K562 (cell line): Measurements from ENCODE around the gene ENPP6. TPM values are rescaled to one million over a fixed set of nuclear protein-coding genes. Genes with fewer than 3 reads are reported as not detected.

Experiments
- ATAC-seq: fragments of 200-7000 bp; cut with Tn5 transposase; 3 replicates; pipeline ENCODE4 v1.9.1; 2020; ENCODE audit warnings: moderate library complexity
- BruUV-seq: library from RNA; stranded (reverse); fragments of 400-500 nt; replicated peaks from 2 replicates; lab custom pipeline; 2021; lab: Mats Ljungman, UMichigan
- CTCF ChIA-PET: fragments of 300-600 bp; formaldehyde crosslinking; extraction: SDS; loops from one replicate; lab custom pipeline; 2021; ENCODE audit warnings: low intra/inter-chr PET ratio; lab: Yijun Ruan, JAX
- POLR2A ChIA-PET: fragments of 300-600, 350-650 bp; sonication (Branson Sonifier 250); formaldehyde crosslinking; extraction: SDS; loops from one replicate; lab custom pipeline; 2021; ENCODE audit warnings: antibody characterized with exemption, inconsistent platforms; lab: Yijun Ruan, JAX
- DNase-seq, 4 experiments: peaks; one replicate each; pipeline versions ENCODE4 v3.0.0 to v3.0.0-alpha.2; 2011 to 2018; ENCODE audit warnings: low spot score in 3 of 4, mixed read lengths in 3 of 4; ENCODE audit errors: extremely low read depth in 1 of 4
- FAIRE-seq: peaks from 2 replicates; lab custom pipeline; 2011; peaks lifted over from hg19 to GRCh38; lab: Jason Lieb, UNC
- H2AFZ ChIP-seq: 2 replicates; pipeline ENCODE4 v1.6.0; 2011; ENCODE audit warnings: low read depth, low read length, control low read depth, inconsistent platforms
- H3K27ac ChIP-seq: fragments of 200-600 bp; 3 replicates; pipeline ENCODE4 v1.8.0; 2011; ENCODE audit warnings: low read depth, mild to moderate bottlenecking, control low read depth, inconsistent platforms, low read length, moderate library complexity, mixed read lengths; ENCODE audit errors: extremely low read depth
- H3K27me3 ChIP-seq, 2 experiments: fragments of 300-600 bp in 1 of 2; 2 replicates in 1 of 2; 3 replicates in 1 of 2; pipeline versions ENCODE4 v1.6.0 to v1.8.0; 2011; ENCODE audit warnings: inconsistent platforms in 2 of 2, low read length in 2 of 2, mild to moderate bottlenecking in 1 of 2, mixed read lengths in 1 of 2, moderate library complexity in 1 of 2; ENCODE audit not compliant: control insufficient read depth in 2 of 2, insufficient read depth in 2 of 2
- H3K36me3 ChIP-seq: fragments of 300-600 bp; 3 replicates; pipeline ENCODE4 v1.8.0; 2011; ENCODE audit warnings: mild to moderate bottlenecking, low read length, inconsistent platforms; ENCODE audit not compliant: control insufficient read depth, insufficient read depth
- H3K4me1 ChIP-seq, 2 experiments: fragments of 200-600 bp in 1 of 2; replicated peaks in 1 of 2; 2 replicates in 1 of 2; 3 replicates in 1 of 2; pipeline versions ENCODE4 v1.5.1 to v1.8.0; 2011; ENCODE audit warnings: inconsistent platforms in 2 of 2, low read length in 2 of 2, mild to moderate bottlenecking in 1 of 2, mixed read lengths in 1 of 2, moderate library complexity in 1 of 2; ENCODE audit not compliant: control insufficient read depth in 2 of 2, insufficient read depth in 2 of 2
- H3K4me2 ChIP-seq: 2 replicates; pipeline ENCODE4 v1.6.1; 2011; ENCODE audit warnings: low read length, control low read depth, inconsistent platforms, mixed read lengths; ENCODE audit not compliant: insufficient read depth
- H3K4me3 ChIP-seq: fragments of 200-600 bp; sonication (generic), shearing (Covaris generic); 2 replicates; pipeline ENCODE4 v1.5.1; 2016; ENCODE audit warnings: control low read depth, inconsistent platforms
- H3K79me2 ChIP-seq: fragments of 200-600 bp; 3 replicates; pipeline ENCODE4 v1.8.0; 2011; ENCODE audit warnings: low read length, inconsistent platforms; ENCODE audit not compliant: control insufficient read depth, insufficient read depth
- H3K9ac ChIP-seq, 2 experiments: 2 replicates each; pipeline versions ENCODE4 v1.6.0 to v1.6.1; 2011; ENCODE audit warnings: low read depth in 2 of 2, low read length in 2 of 2, control low read depth in 1 of 2, inconsistent platforms in 1 of 2, mild to moderate bottlenecking in 1 of 2, mixed read lengths in 1 of 2; ENCODE audit not compliant: insufficient read depth in 1 of 2
- H3K9me1 ChIP-seq: one replicate; pipeline ENCODE4 v1.6.0; 2011; ENCODE audit warnings: inconsistent platforms, mild to moderate bottlenecking, low read length, moderate library complexity; ENCODE audit not compliant: control insufficient read depth, insufficient read depth
- H3K9me3 ChIP-seq: replicated peaks from 2 replicates; pipeline ENCODE4 v1.5.1; 2011; ENCODE audit warnings: low read depth, low read length, inconsistent platforms; ENCODE audit not compliant: control insufficient read depth, insufficient read depth
- H4K20me1 ChIP-seq: replicated peaks from 2 replicates; pipeline ENCODE4 v1.6.1; 2011; ENCODE audit warnings: low read length, inconsistent platforms, mixed read lengths; ENCODE audit not compliant: control insufficient read depth, insufficient read depth
- ARID3A ChIP-seq: IDR thresholded peaks from 2 replicates; pipeline ENCODE4 v1.6.1; 2012; ENCODE audit warnings: low read depth, low read length, improper control_type of control experiment, borderline replicate concordance
- BRF2 ChIP-seq: IDR thresholded peaks from 3 replicates; pipeline ENCODE4 v1.6.1; 2011; ENCODE audit warnings: borderline replicate concordance, mild to moderate bottlenecking; ENCODE audit not compliant: insufficient read length, insufficient read depth
- MAZ ChIP-seq, 2 experiments: fragments of 450-650 bp in 1 of 2; sonication (generic) in 1 of 2; formaldehyde crosslinking; IDR thresholded peaks in 1 of 2; conservative IDR thresholded peaks in 1 of 2; 2 replicates each; pipeline versions ENCODE4 v1.4.0 to v1.5.0; 2020; ENCODE audit warnings: mild to moderate bottlenecking in 1 of 2, missing genetic modification reagents in 1 of 2
- MED1 ChIP-seq: sonication (generic); formaldehyde crosslinking; IDR thresholded peaks from 2 replicates; pipeline ENCODE4 v1.8.1; 2023; ENCODE audit warnings: missing genetic modification reagents, borderline replicate concordance
- PATZ1 ChIP-seq: fragments of 250-450 bp; sonication (Bioruptor Pico); IDR thresholded peaks from 2 replicates; pipeline ENCODE4 v1.5.0; 2020; ENCODE audit warnings: mild to moderate bottlenecking, borderline replicate concordance
- RB1 ChIP-seq: fragments of 450-650 bp; IDR thresholded peaks from 2 replicates; pipeline ENCODE4 v1.6.1; 2017; ENCODE audit warnings: low read depth, mild to moderate bottlenecking
- SETDB1 ChIP-seq: IDR thresholded peaks from one replicate; pipeline ENCODE4 v1.6.1; 2012; ENCODE audit warnings: low read length, control low read depth, inconsistent platforms
- TFE3 ChIP-seq: fragments of 450-650 bp; formaldehyde crosslinking; IDR thresholded peaks from 2 replicates; pipeline ENCODE4 v1.4.0; 2020; ENCODE audit warnings: mild to moderate bottlenecking, mixed read lengths
- ZNF395 ChIP-seq: fragments of 200-800 bp; sonication (Bioruptor generic); IDR thresholded peaks from 2 replicates; pipeline ENCODE4 v1.6.1; 2017; ENCODE audit warnings: missing genetic modification characterization, missing compliant biosample characterization
- ZNF445 ChIP-seq: fragments of 250-450 bp; sonication (Bioruptor Pico); IDR thresholded peaks from 2 replicates; pipeline ENCODE4 v1.4.0; 2020; ENCODE audit warnings: low read depth, mild to moderate bottlenecking, moderate library complexity
- WGBS: fragments of 100-300 bp; shearing (Covaris generic); methylation state at CpG from one replicate; pipeline ENCODE4 v1.1.6; 2016; ENCODE audit warnings: low coverage, mixed read lengths; ENCODE audit not compliant: insufficient coverage; ENCODE audit errors: missing lambda C conversion rate; 5-methylcytosine and 5-hydroxymethylcytosine counted together
- in situ Hi-C: fragments of 300-500 bp; cut with MboI; formaldehyde crosslinking; loops from 4 replicates; pipeline ENCODE4 v1.15.0; 2018; ENCODE audit warnings: inconsistent platforms, mixed read lengths
- intact Hi-C: fragments of 100-400 bp; cut with micrococcal nuclease; formaldehyde crosslinking; loops from 2 replicates; pipeline ENCODE4 v1.14.2; 2022
- polyA plus RNA-seq, 8 experiments: library from polyadenylated mRNA; depleted of rRNA in 4 of 8; stranded (reverse) in 5 of 8; unstranded in 3 of 8; fragments of >200 nt; fragmentation: Nextera tagmentation in 2 of 8; fragmentation: Illumina TruSeq in 1 of 8; extraction: Ambion mirVana in 2 of 8; extraction: Trizol in 1 of 8; gene quantifications; 2 replicates each; pipeline versions ENCODE4 v1.2.1 to v1.2.3, GENCODE V29; 2011 to 2014; ENCODE audit warnings: inconsistent platforms in 1 of 8, missing spikeins in 1 of 8
- total RNA-seq, 7 experiments: library from RNA; depleted of rRNA in 6 of 7; stranded (reverse); fragments of >200 nt in 6 of 7; fragmentation: Illumina TruSeq in 2 of 7; extraction: Trizol in 2 of 7; gene quantifications; 2 replicates each; pipeline versions ENCODE4 v1.2.1 to v1.2.3, GENCODE V29; 2011 to 2021; ENCODE audit warnings: low replicate concordance in 1 of 7

The ENPP6 gene
- total and polyA plus RNA-seq, 9 of the 15 experiments (the other 6 are each of a cell fraction or from before 2014, with no cell fraction given): 0.29 TPM; not detected in 8

GRCh38 chr4:184096561-184097240 lies 121.0 kb downstream of the ENPP6 start:
- TF ChIP-seq MAZ (CRISPR knock-in tag; conservative IDR thresholded peaks at IDR 0.05 in 1 of 2, IDR thresholded peaks at IDR 0.05 in 1 of 2) (no peak), PATZ1 (CRISPR knock-in tag) (no peak), MED1 (CRISPR knock-in tag) (no peak), ZNF395 (no peak), ARID3A (no peak), ZNF445 (no peak), SETDB1 (no peak), RB1 (no peak), TFE3 (CRISPR knock-in tag) (no peak), BRF2 (no peak)
- TF ChIP-seq, all 486 proteins: peak for 0
- intact Hi-C loops (no loop called here), in situ Hi-C loops (no loop called here)
- no peaks in the 10 kb centered on the region for H4K20me1 ChIP-seq
- H3K36me3 ChIP-seq: no peaks in the 10 kb centered on the region
- BruUV-seq: no TSS peak
- ATAC-seq: no peak
- 6% methylated on average over 13 of the region's 13 CpGs for WGBS
- no peak for DNase-seq
- H2AFZ ChIP-seq: no peak overlapping the region
- no peak overlapping the region for H3K4me3 ChIP-seq
- H3K27ac ChIP-seq: no peak overlapping the region
- ChIA-PET POLR2A (no interaction called here), CTCF (no interaction called here)
- peaks cover 0 to 5% of the 10 kb centered on the region in 2 experiments; a peak in 2 of 5 replicates for H3K4me1 ChIP-seq
- peaks cover 5 to 54% of the 10 kb centered on the region in 2 experiments; a peak in 4 of 5 replicates for H3K27me3 ChIP-seq
- FAIRE-seq: no peak
- H3K9me3 ChIP-seq: no peaks in the 10 kb centered on the region
- H3K4me2 ChIP-seq: no peak overlapping the region
- no peaks in the 10 kb centered on the region for H3K9me1 ChIP-seq
- no peak overlapping the region for H3K9ac ChIP-seq
- no peaks in the 10 kb centered on the region for H3K79me2 ChIP-seq
